ENCODE measurements around the gene MAD2L1BP. TPM values are rescaled to one million over a fixed set of nuclear protein-coding genes. Genes with fewer than 3 reads are reported as not detected.

Gene MAD2L1BP
- total RNA-seq, 1 experiment from 2014 or later: 46.3 TPM

GRCh38 chr6:43624786-43625288 lies 10.8 kb upstream of the MAD2L1BP start:
- Histone ChIP-seq H3K27me3 (ENCODE audit: insufficient read depth, low read length) (no peaks in the 10 kb centered on the region), H3K9ac (ENCODE audit: extremely low read depth, insufficient read length, low read length) (no peak overlapping the region), H3K23ac (ENCODE audit: insufficient read length, low read depth, low read length) (no peak overlapping the region), H2BK15ac (ENCODE audit: low read depth, low read length) (no peak overlapping the region), H3T11ph (ENCODE audit: low read length) (no peak overlapping the region), H3K56ac (ENCODE audit: insufficient read length, low read depth, low read length) (no peak overlapping the region), H2BK5ac (ENCODE audit: insufficient read length, low read length) (no peak overlapping the region), H4K91ac (ENCODE audit: insufficient read length, low read depth, low read length) (no peak overlapping the region), H3K14ac (ENCODE audit: insufficient read depth, low read length) (no peak overlapping the region), H3K4me2 (ENCODE audit: insufficient read depth, insufficient read length, low read length) (no peak overlapping the region), H2BK12ac (ENCODE audit: insufficient read length, low read depth, low read length) (no peak overlapping the region), H3K79me1 (ENCODE audit: insufficient read depth, low read depth, low read length, poor library complexity, severe bottlenecking) (peaks cover 6% of the 10 kb centered on the region), H3K4ac (ENCODE audit: low read depth, low read length) (no peak overlapping the region), H2AFZ (ENCODE audit: low read length) (no peak overlapping the region), H4K20me1 (ENCODE audit: control insufficient read depth, insufficient read depth, insufficient read length) (no peaks in the 10 kb centered on the region), H2BK20ac (ENCODE audit: low read depth, low read length, poor library complexity, severe bottlenecking) (no peak overlapping the region), H3K4me1 (ENCODE audit: insufficient read depth, low read length) (no peaks in the 10 kb centered on the region), H2BK120ac (ENCODE audit: low read depth, low read length, poor library complexity, severe bottlenecking) (no peak overlapping the region), H3K23me2 (ENCODE audit: insufficient read length, low read depth, low read length, poor library complexity, severe bottlenecking) (peaks cover 8% of the 10 kb centered on the region), H3K18ac (ENCODE audit: insufficient read length, low read depth, low read length) (no peak overlapping the region), H3K79me2 (ENCODE audit: insufficient read depth, low read length) (no peaks in the 10 kb centered on the region), H2AK5ac (ENCODE audit: insufficient read length, low read length) (no peak overlapping the region), H4K8ac (replicated peaks; ENCODE audit: insufficient read length, low read depth, low read length) (no peak overlapping the region), H3K27ac (ENCODE audit: insufficient read length, low read depth, low read length) (no peak overlapping the region), H3K9me3 (ENCODE audit: control insufficient read depth, low read depth, low read length) (no peaks in the 10 kb centered on the region), H4K5ac (ENCODE audit: insufficient read length, low read depth, low read length) (no peak overlapping the region)
- no peak overlapping the region; a peak in 1 of 5 replicates for H3K4me3 Mint-ChIP-seq
- no peaks in the 10 kb centered on the region for H3K9me3 Mint-ChIP-seq
- peaks cover 10 to 13% of the 10 kb centered on the region in 2 experiments for H3K4me1 Mint-ChIP-seq
- no peak for DNase-seq
- WGBS (ENCODE audit: extremely low coverage, insufficient read length, low lambda C conversion rate): no CpG with 5 or more reads among the region's 7 CpGs
- peaks cover 51 to 80% (median 78%) of the 10 kb centered on the region in 3 experiments; a peak in 6 of 7 replicates for H3K36me3 Mint-ChIP-seq (ENCODE audit: insufficient read depth in 1 of 3, low read depth in 3 of 3)
- no peaks in the 10 kb centered on the region for H3K27me3 Mint-ChIP-seq (ENCODE audit: low read depth)
- TF ChIP-seq CTCF (conservative IDR thresholded peaks at IDR 0.05): no peak
- H3K27ac Mint-ChIP-seq: no peak overlapping the region
